Epithelial cell of esophagus (primary cell): ENCODE data around the gene PPP4R4.
"Not testable (repeated sequence)": the region's sequence is repeated elsewhere in the genome, so short reads cannot be mapped to it uniquely, and the experiment has no call there.

Source experiments
- DNase-seq: peaks from one replicate; pipeline ENCODE4 v3.0.0; 2010; ENCODE audit warnings: low read depth
- H3K4me3 ChIP-seq: 2 replicates; pipeline ENCODE4 v1.5.1; 2011; ENCODE audit warnings: mild to moderate bottlenecking, low read length, control low read depth
- CTCF ChIP-seq: IDR thresholded peaks from 2 replicates; pipeline ENCODE4 v1.5.1; 2011; ENCODE audit warnings: low read depth, mild to moderate bottlenecking, low read length, control low read depth, inconsistent platforms; ENCODE audit not compliant: insufficient read depth; ENCODE audit errors: missing control alignments

The PPP4R4 gene

GRCh38 chr14:94295360-94296180, 121.4 kb downstream of the PPP4R4 start:
- no peak for TF ChIP-seq CTCF
- no peak overlapping the region for H3K4me3 ChIP-seq
- no peak for DNase-seq

- not testable (repeated sequence) for H3K4me3 ChIP-seq, DNase-seq
These were observed 122.0 kb downstream of the PPP4R4 start for GRCh38 chr14:94296181-94296545.

- TF ChIP-seq CTCF, result no peak
- no peak for DNase-seq
- no peak overlapping the region for H3K4me3 ChIP-seq
These were observed 124.0 kb downstream of the PPP4R4 start for GRCh38 chr14:94298130-94298529.

GRCh38 chr14:94303111-94303510, 129.0 kb downstream of the PPP4R4 start:
- DNase-seq, result no peak
- no peak for TF ChIP-seq CTCF
- H3K4me3 ChIP-seq, result no peak overlapping the region

GRCh38 chr14:94304243-94304642, 130.1 kb downstream of the PPP4R4 start:
- TF ChIP-seq CTCF, result no peak
- H3K4me3 ChIP-seq, result no peak overlapping the region
- no peak for DNase-seq

- no peak overlapping the region for H3K4me3 ChIP-seq
- DNase-seq, result no peak
- TF ChIP-seq CTCF, result no peak
These were observed 131.5 kb downstream of the PPP4R4 start for GRCh38 chr14:94305620-94306019.

GRCh38 chr14:94306047-94306978, 132.2 kb downstream of the PPP4R4 start:
- DNase-seq, result no peak
- no peak for TF ChIP-seq CTCF
- no peak overlapping the region for H3K4me3 ChIP-seq
